ENCODE results near the gene SPIRE1.

The SPIRE1 gene

DNA sequence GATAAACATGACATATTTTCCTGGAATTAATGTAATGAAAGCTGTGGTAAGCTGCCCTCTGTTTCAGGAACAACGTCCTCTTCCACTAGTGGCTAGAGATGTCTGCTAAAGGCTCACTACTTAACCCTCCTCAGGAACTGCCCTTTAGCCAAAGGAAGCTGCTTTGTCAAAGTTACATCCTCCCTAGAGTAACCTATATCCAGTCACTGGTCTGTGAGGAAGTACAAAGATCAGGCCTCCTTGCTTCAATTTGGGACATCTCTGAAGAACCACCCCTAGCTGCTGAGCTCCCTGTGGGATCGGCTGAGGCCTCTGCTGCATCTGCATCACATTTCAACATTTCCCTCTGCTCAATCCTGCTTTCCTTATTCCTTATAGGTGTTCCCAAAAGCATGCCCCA lies 142.4 kb downstream of the SPIRE1 start:
- Histone ChIP-seq H2BK5ac (ENCODE audit: low read length) (no peak overlapping the region), H4K5ac (ENCODE audit: low read length) (no peak overlapping the region), H2BK120ac (ENCODE audit: low read depth, low read length) (no peak overlapping the region), H3K4me2 (ENCODE audit: low read length) (no peak overlapping the region), H3K23ac (ENCODE audit: low read length) (no peak overlapping the region), H3K79me2 (ENCODE audit: control insufficient read depth, insufficient read depth, low read length) (no peaks in the 10 kb centered on the region), H3K27ac (ENCODE audit: low read depth, low read length) (no peak overlapping the region), H3K79me1 (ENCODE audit: low read length) (no peaks in the 10 kb centered on the region), H2AK5ac (ENCODE audit: low read length) (no peak overlapping the region), H3K56ac (ENCODE audit: low read length) (no peak overlapping the region), H3K4ac (ENCODE audit: low read depth, low read length) (no peak overlapping the region), H3K4me3 (ENCODE audit: low read length) (no peak overlapping the region), H3K36me3 (ENCODE audit: control insufficient read depth, insufficient read depth, low read length) (no peaks in the 10 kb centered on the region), H3K4me1 (ENCODE audit: control insufficient read depth, low read depth, low read length) (no peaks in the 10 kb centered on the region), H4K8ac (ENCODE audit: low read depth, low read length) (no peak overlapping the region), H3K9ac (ENCODE audit: low read length) (no peak overlapping the region), H3K18ac (ENCODE audit: low read length) (no peak overlapping the region), H2BK15ac (replicated peaks; ENCODE audit: low read depth) (no peak overlapping the region), H3K27me3 (ENCODE audit: insufficient read depth, low read length, poor library complexity) (no peaks in the 10 kb centered on the region)
- WGBS (ENCODE audit: extremely low coverage, insufficient coverage, low lambda C conversion rate) = no CpG with 5 or more reads among the region's 2 CpGs
- no peak for DNase-seq

GRCh38 chr18:12507007-12507406 lies 150.9 kb downstream of the SPIRE1 start:
- H4K5ac ChIP-seq (ENCODE audit: low read length) = no peak overlapping the region
- WGBS (ENCODE audit: extremely low coverage, insufficient coverage, low lambda C conversion rate) = no CpG with 5 or more reads among the region's 5 CpGs
- no peak overlapping the region for H3K27ac ChIP-seq (ENCODE audit: low read depth, low read length)
- no peak overlapping the region for H2BK120ac ChIP-seq (ENCODE audit: low read depth, low read length)
- no peak overlapping the region for H3K18ac ChIP-seq (ENCODE audit: low read length)
- H3K23ac ChIP-seq (ENCODE audit: low read length) = no peak overlapping the region
- H3K79me2 ChIP-seq (ENCODE audit: control insufficient read depth, insufficient read depth, low read length) = no peaks in the 10 kb centered on the region
- no peak overlapping the region for H2BK5ac ChIP-seq (ENCODE audit: low read length)
- no peak overlapping the region for H4K8ac ChIP-seq (ENCODE audit: low read depth, low read length)
- no peak overlapping the region for H2BK15ac ChIP-seq (replicated peaks; ENCODE audit: low read depth)
- no peaks in the 10 kb centered on the region for H3K4me1 ChIP-seq (ENCODE audit: control insufficient read depth, low read depth, low read length)
- no peak overlapping the region for H3K56ac ChIP-seq (ENCODE audit: low read length)
- H3K4ac ChIP-seq (ENCODE audit: low read depth, low read length) = no peak overlapping the region
- H3K9ac ChIP-seq (ENCODE audit: low read length) = no peak overlapping the region
- no peak for DNase-seq
- H3K4me3 ChIP-seq (ENCODE audit: low read length) = no peak overlapping the region
- no peak overlapping the region for H3K4me2 ChIP-seq (ENCODE audit: low read length)
- H2AK5ac ChIP-seq (ENCODE audit: low read length) = no peak overlapping the region
- no peaks in the 10 kb centered on the region for H3K79me1 ChIP-seq (ENCODE audit: low read length)
- H3K36me3 ChIP-seq (ENCODE audit: control insufficient read depth, insufficient read depth, low read length) = no peaks in the 10 kb centered on the region
- no peaks in the 10 kb centered on the region for H3K27me3 ChIP-seq (ENCODE audit: insufficient read depth, low read length, poor library complexity)

DNA sequence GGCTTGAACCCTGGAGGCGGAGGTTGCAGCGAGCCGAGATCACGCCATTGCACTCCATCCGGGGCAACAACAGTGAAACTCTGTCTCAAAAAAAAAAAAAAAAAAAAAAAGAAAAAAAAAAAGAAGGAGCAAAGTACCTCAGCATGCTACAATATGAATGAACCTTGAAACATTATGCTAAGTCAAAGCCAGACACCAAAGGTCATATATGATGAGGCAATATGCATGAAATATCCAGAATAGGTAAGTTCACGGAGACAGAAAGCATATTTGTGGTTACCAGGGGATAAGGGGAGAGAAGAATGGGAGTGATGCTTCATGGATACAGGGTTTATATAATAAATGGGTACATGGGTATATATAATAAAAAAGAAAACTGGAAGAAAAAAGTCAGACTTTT lies 156.9 kb downstream of the SPIRE1 start:
- Histone ChIP-seq H3K4me3 (ENCODE audit: low read length) (no peak overlapping the region), H3K36me3 (ENCODE audit: control insufficient read depth, insufficient read depth, low read length) (no peaks in the 10 kb centered on the region), H3K4ac (ENCODE audit: low read depth, low read length) (no peak overlapping the region), H2BK5ac (ENCODE audit: low read length) (no peak overlapping the region), H2BK120ac (ENCODE audit: low read depth, low read length) (no peak overlapping the region), H2BK15ac (replicated peaks; ENCODE audit: low read depth) (no peak overlapping the region), H4K5ac (ENCODE audit: low read length) (no peak overlapping the region), H3K27me3 (ENCODE audit: insufficient read depth, low read length, poor library complexity) (no peaks in the 10 kb centered on the region), H3K4me2 (ENCODE audit: low read length) (no peak overlapping the region), H3K27ac (ENCODE audit: low read depth, low read length) (no peak overlapping the region), H3K79me2 (ENCODE audit: control insufficient read depth, insufficient read depth, low read length) (no peaks in the 10 kb centered on the region), H3K56ac (ENCODE audit: low read length) (no peak overlapping the region), H3K18ac (ENCODE audit: low read length) (no peak overlapping the region), H3K9ac (ENCODE audit: low read length) (no peak overlapping the region), H3K4me1 (ENCODE audit: control insufficient read depth, low read depth, low read length) (no peaks in the 10 kb centered on the region), H3K23ac (ENCODE audit: low read length) (no peak overlapping the region), H2AK5ac (ENCODE audit: low read length) (no peak overlapping the region), H4K8ac (ENCODE audit: low read depth, low read length) (no peak overlapping the region), H3K79me1 (ENCODE audit: low read length) (no peaks in the 10 kb centered on the region)
- no CpG with 5 or more reads among the region's 6 CpGs for WGBS (ENCODE audit: extremely low coverage, insufficient coverage, low lambda C conversion rate)
- no peak for DNase-seq

- no peaks in the 10 kb centered on the region for H3K79me1 ChIP-seq (ENCODE audit: low read length)
- no peak for DNase-seq
- H3K9ac ChIP-seq (ENCODE audit: low read length) = no peak overlapping the region
- WGBS (ENCODE audit: extremely low coverage, insufficient coverage, low lambda C conversion rate) = no CpG with 5 or more reads among the region's 3 CpGs
- no peak overlapping the region for H3K18ac ChIP-seq (ENCODE audit: low read length)
- no peak overlapping the region for H2BK5ac ChIP-seq (ENCODE audit: low read length)
- no peak overlapping the region for H3K27ac ChIP-seq (ENCODE audit: low read depth, low read length)
- H3K27me3 ChIP-seq (ENCODE audit: insufficient read depth, low read length, poor library complexity) = no peaks in the 10 kb centered on the region
- H2BK120ac ChIP-seq (ENCODE audit: low read depth, low read length) = no peak overlapping the region
- no peak overlapping the region for H4K5ac ChIP-seq (ENCODE audit: low read length)
- no peak overlapping the region for H2AK5ac ChIP-seq (ENCODE audit: low read length)
- H3K4me1 ChIP-seq (ENCODE audit: control insufficient read depth, low read depth, low read length) = no peaks in the 10 kb centered on the region
- no peak overlapping the region for H3K4ac ChIP-seq (ENCODE audit: low read depth, low read length)
- H3K4me2 ChIP-seq (ENCODE audit: low read length) = no peak overlapping the region
- no peak overlapping the region for H3K4me3 ChIP-seq (ENCODE audit: low read length)
- H3K36me3 ChIP-seq (ENCODE audit: control insufficient read depth, insufficient read depth, low read length) = no peaks in the 10 kb centered on the region
- no peak overlapping the region for H3K56ac ChIP-seq (ENCODE audit: low read length)
- H3K23ac ChIP-seq (ENCODE audit: low read length) = no peak overlapping the region
- no peaks in the 10 kb centered on the region for H3K79me2 ChIP-seq (ENCODE audit: control insufficient read depth, insufficient read depth, low read length)
- H4K8ac ChIP-seq (ENCODE audit: low read depth, low read length) = no peak overlapping the region
- no peak overlapping the region for H2BK15ac ChIP-seq (replicated peaks; ENCODE audit: low read depth)
Measured at GRCh38 chr18:12497839-12498238, 160.1 kb downstream of the SPIRE1 start.

DNA sequence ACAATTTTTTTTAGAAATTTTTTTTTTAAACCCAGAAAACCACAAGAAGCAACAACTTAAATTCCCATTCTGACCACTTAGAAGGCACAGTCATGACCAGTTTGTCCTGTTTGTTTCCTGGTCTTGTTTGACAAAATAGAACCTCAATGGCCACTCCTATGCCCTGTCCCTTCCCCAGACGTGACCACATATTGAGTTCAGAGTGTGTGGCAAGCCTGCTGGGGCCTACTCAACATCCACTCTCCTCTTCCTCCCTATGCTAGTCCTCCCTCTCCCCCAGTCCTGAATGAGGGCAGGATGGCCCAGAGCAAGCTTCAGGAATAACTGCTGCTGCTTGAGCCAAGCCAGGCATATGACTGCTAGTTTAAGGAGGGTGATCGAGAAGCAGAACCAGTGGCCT lies 160.6 kb downstream of the SPIRE1 start:
- H3K18ac ChIP-seq (ENCODE audit: low read length) = no peak overlapping the region
- no peak overlapping the region for H3K4me2 ChIP-seq (ENCODE audit: low read length)
- no peaks in the 10 kb centered on the region for H3K79me1 ChIP-seq (ENCODE audit: low read length)
- no peak overlapping the region for H4K5ac ChIP-seq (ENCODE audit: low read length)
- no peak overlapping the region for H3K4ac ChIP-seq (ENCODE audit: low read depth, low read length)
- no peaks in the 10 kb centered on the region for H3K79me2 ChIP-seq (ENCODE audit: control insufficient read depth, insufficient read depth, low read length)
- no peak overlapping the region for H3K4me3 ChIP-seq (ENCODE audit: low read length)
- no peak overlapping the region for H2BK120ac ChIP-seq (ENCODE audit: low read depth, low read length)
- H3K56ac ChIP-seq (ENCODE audit: low read length) = peak overlapping the region; percentile 49
- H3K4me1 ChIP-seq (ENCODE audit: control insufficient read depth, low read depth, low read length) = no peaks in the 10 kb centered on the region
- H2AK5ac ChIP-seq (ENCODE audit: low read length) = no peak overlapping the region
- H3K36me3 ChIP-seq (ENCODE audit: control insufficient read depth, insufficient read depth, low read length) = no peaks in the 10 kb centered on the region
- DNase-seq = no peak
- no peak overlapping the region for H2BK5ac ChIP-seq (ENCODE audit: low read length)
- no peak overlapping the region for H3K23ac ChIP-seq (ENCODE audit: low read length)
- no peaks in the 10 kb centered on the region for H3K27me3 ChIP-seq (ENCODE audit: insufficient read depth, low read length, poor library complexity)
- no peak overlapping the region for H2BK15ac ChIP-seq (replicated peaks; ENCODE audit: low read depth)
- no peak overlapping the region for H4K8ac ChIP-seq (ENCODE audit: low read depth, low read length)
- no peak overlapping the region for H3K27ac ChIP-seq (ENCODE audit: low read depth, low read length)
- no CpG with 5 or more reads among the region's 2 CpGs for WGBS (ENCODE audit: extremely low coverage, insufficient coverage, low lambda C conversion rate)
- H3K9ac ChIP-seq (ENCODE audit: low read length) = no peak overlapping the region

- H3K23ac ChIP-seq (ENCODE audit: low read length) = no peak overlapping the region
- WGBS (ENCODE audit: extremely low coverage, insufficient coverage, low lambda C conversion rate) = 100% methylated on average over 1 of the region's 5 CpGs
- no peak overlapping the region for H2BK5ac ChIP-seq (ENCODE audit: low read length)
- no peak overlapping the region for H3K18ac ChIP-seq (ENCODE audit: low read length)
- H3K56ac ChIP-seq (ENCODE audit: low read length) = no peak overlapping the region
- H3K79me2 ChIP-seq (ENCODE audit: control insufficient read depth, insufficient read depth, low read length) = no peaks in the 10 kb centered on the region
- H4K8ac ChIP-seq (ENCODE audit: low read depth, low read length) = no peak overlapping the region
- no peak overlapping the region for H2AK5ac ChIP-seq (ENCODE audit: low read length)
- H3K27me3 ChIP-seq (ENCODE audit: insufficient read depth, low read length, poor library complexity) = no peaks in the 10 kb centered on the region
- DNase-seq = no peak
- no peak overlapping the region for H2BK15ac ChIP-seq (replicated peaks; ENCODE audit: low read depth)
- H3K4me2 ChIP-seq (ENCODE audit: low read length) = no peak overlapping the region
- no peaks in the 10 kb centered on the region for H3K4me1 ChIP-seq (ENCODE audit: control insufficient read depth, low read depth, low read length)
- H3K4me3 ChIP-seq (ENCODE audit: low read length) = no peak overlapping the region
- H2BK120ac ChIP-seq (ENCODE audit: low read depth, low read length) = no peak overlapping the region
- no peak overlapping the region for H3K27ac ChIP-seq (ENCODE audit: low read depth, low read length)
- no peaks in the 10 kb centered on the region for H3K79me1 ChIP-seq (ENCODE audit: low read length)
- H4K5ac ChIP-seq (ENCODE audit: low read length) = no peak overlapping the region
- H3K4ac ChIP-seq (ENCODE audit: low read depth, low read length) = no peak overlapping the region
- no peak overlapping the region for H3K9ac ChIP-seq (ENCODE audit: low read length)
- no peaks in the 10 kb centered on the region for H3K36me3 ChIP-seq (ENCODE audit: control insufficient read depth, insufficient read depth, low read length)
Measured at GRCh38 chr18:12492907-12493306, 165.0 kb downstream of the SPIRE1 start.

Measured in mesendoderm (in vitro differentiated cells).